ENCODE results near the gene GPSM3.

The GPSM3 gene

DNA sequence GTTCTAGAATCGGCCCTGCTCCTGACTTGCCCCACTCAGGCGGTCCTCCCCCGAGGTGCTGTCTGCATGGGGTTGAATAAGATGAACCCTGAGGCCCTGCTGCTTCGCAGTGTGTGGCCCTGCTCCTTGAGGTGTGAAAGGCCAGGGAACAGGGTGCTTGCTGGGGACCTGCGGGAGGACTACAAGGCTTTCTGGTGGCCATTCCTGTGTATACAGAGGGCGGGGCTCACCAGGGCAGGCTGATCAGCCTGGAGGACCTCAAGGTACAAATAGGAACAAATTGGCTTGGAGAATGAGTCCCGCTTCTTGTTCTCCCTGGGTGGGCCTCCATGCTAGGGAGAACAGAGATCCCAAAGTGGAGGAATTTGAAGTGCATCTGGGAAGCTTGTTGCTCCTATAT lies 25.7 kb upstream of the GPSM3 start:
- Histone ChIP-seq H2AFZ (ENCODE audit: low read depth, low read length, severe bottlenecking) (no peak overlapping the region), H3K4me3 (ENCODE audit: insufficient read depth, low read length, poor library complexity, severe bottlenecking) (no peak overlapping the region), H3K4me2 (ENCODE audit: low read depth, low read length, poor library complexity, severe bottlenecking) (no peak overlapping the region), H3K79me2 (ENCODE audit: insufficient read depth, low read length) (no peaks in the 10 kb centered on the region), H3K9me3 (ENCODE audit: insufficient read depth, low read length) (no peaks in the 10 kb centered on the region), H3K9ac (ENCODE audit: low read length) (no peak overlapping the region), H3K27ac (ENCODE audit: low read depth, low read length) (no peak overlapping the region), H3K36me3 (ENCODE audit: low read length) (no peaks in the 10 kb centered on the region), H3K27me3 (ENCODE audit: low read length) (no peaks in the 10 kb centered on the region), H4K20me1 (ENCODE audit: low read depth, low read length) (no peaks in the 10 kb centered on the region), H3F3A (ENCODE audit: insufficient read depth) (no peaks in the 10 kb centered on the region), H3K9me2 (replicated peaks; ENCODE audit: insufficient read depth, low read length) (no peaks in the 10 kb centered on the region)
- no peak for TF ChIP-seq EZH2phosphoT487 (conservative IDR thresholded peaks at IDR 0.05; ENCODE audit: low read length)
- TF ChIP-seq, protein P1, sequence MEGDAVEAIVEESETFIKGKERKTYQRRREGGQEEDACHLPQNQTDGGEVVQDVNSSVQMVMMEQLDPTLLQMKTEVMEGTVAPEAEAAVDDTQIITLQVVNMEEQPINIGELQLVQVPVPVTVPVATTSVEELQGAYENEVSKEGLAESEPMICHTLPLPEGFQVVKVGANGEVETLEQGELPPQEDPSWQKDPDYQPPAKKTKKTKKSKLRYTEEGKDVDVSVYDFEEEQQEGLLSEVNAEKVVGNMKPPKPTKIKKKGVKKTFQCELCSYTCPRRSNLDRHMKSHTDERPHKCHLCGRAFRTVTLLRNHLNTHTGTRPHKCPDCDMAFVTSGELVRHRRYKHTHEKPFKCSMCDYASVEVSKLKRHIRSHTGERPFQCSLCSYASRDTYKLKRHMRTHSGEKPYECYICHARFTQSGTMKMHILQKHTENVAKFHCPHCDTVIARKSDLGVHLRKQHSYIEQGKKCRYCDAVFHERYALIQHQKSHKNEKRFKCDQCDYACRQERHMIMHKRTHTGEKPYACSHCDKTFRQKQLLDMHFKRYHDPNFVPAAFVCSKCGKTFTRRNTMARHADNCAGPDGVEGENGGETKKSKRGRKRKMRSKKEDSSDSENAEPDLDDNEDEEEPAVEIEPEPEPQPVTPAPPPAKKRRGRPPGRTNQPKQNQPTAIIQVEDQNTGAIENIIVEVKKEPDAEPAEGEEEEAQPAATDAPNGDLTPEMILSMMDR (IDR thresholded peaks at IDR 0.05; ENCODE audit: insufficient read depth, low read length, poor library complexity, severe bottlenecking) = no peak

DNA sequence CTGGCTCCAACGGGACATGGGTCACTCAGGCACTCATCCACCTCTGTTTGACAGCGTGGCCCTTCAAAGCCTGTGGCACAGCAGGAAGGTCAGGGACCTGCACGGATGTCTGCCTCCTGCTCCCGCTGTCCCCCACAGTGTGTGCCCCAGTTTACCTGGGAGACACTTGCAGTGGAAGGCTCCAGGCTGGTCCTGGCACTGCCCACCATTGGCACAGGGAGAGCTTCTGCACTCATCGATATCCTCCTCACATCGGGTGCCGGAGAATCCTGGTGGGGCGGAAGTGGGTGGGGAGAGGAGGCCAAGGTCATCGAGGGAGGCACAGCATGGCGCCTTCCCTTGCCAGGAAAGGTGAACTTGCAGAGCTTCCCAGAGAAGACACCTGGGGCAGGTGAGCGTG lies 24.6 kb upstream of the GPSM3 start:
- no peaks in the 10 kb centered on the region for H3K79me2 ChIP-seq (ENCODE audit: insufficient read depth, low read length)
- no peaks in the 10 kb centered on the region for H3K36me3 ChIP-seq (ENCODE audit: low read length)
- no peak overlapping the region for H3K27ac ChIP-seq (ENCODE audit: low read depth, low read length)
- H3F3A ChIP-seq (ENCODE audit: insufficient read depth) = no peaks in the 10 kb centered on the region
- no peaks in the 10 kb centered on the region for H3K27me3 ChIP-seq (ENCODE audit: low read length)
- H3K9me2 ChIP-seq (replicated peaks; ENCODE audit: insufficient read depth, low read length) = no peaks in the 10 kb centered on the region
- H3K9ac ChIP-seq (ENCODE audit: low read length) = no peak overlapping the region
- no peak overlapping the region for H3K4me3 ChIP-seq (ENCODE audit: insufficient read depth, low read length, poor library complexity, severe bottlenecking)
- H2AFZ ChIP-seq (ENCODE audit: low read depth, low read length, severe bottlenecking) = no peak overlapping the region
- no peak for TF ChIP-seq EZH2phosphoT487 (conservative IDR thresholded peaks at IDR 0.05; ENCODE audit: low read length)
- TF ChIP-seq, protein P1 (IDR thresholded peaks at IDR 0.05; ENCODE audit: insufficient read depth, low read length, poor library complexity, severe bottlenecking) = no peak
- no peak overlapping the region for H3K4me2 ChIP-seq (ENCODE audit: low read depth, low read length, poor library complexity, severe bottlenecking)
- no peaks in the 10 kb centered on the region for H3K9me3 ChIP-seq (ENCODE audit: insufficient read depth, low read length)
- H4K20me1 ChIP-seq (ENCODE audit: low read depth, low read length) = no peaks in the 10 kb centered on the region

DNA sequence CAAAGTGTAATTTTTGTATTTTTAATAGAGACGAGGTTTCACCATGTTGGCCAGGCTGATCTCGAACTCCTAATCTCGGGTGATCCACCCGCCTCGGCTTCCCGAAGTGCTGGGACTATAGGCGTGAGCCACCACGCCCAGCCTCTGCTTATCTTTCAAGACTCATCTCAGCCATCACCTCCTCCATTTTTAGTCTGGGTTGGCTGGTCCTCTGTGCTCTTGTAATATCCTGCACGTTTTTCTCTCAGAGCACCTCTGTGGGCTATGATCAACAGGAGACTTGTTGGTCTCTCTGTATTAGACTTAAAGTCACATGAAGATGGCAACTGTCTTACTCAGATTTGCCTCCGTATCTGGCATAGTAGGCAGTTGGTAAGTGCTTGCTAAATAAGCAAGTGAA lies 23.8 kb upstream of the GPSM3 start:
- H3K4me3 ChIP-seq (ENCODE audit: insufficient read depth, low read length, poor library complexity, severe bottlenecking) = no peak overlapping the region
- no peaks in the 10 kb centered on the region for H4K20me1 ChIP-seq (ENCODE audit: low read depth, low read length)
- no peaks in the 10 kb centered on the region for H3K79me2 ChIP-seq (ENCODE audit: insufficient read depth, low read length)
- no peak overlapping the region for H3K27ac ChIP-seq (ENCODE audit: low read depth, low read length)
- no peaks in the 10 kb centered on the region for H3K9me3 ChIP-seq (ENCODE audit: insufficient read depth, low read length)
- TF ChIP-seq, protein P1 (IDR thresholded peaks at IDR 0.05; ENCODE audit: insufficient read depth, low read length, poor library complexity, severe bottlenecking) = no peak
- no peak for TF ChIP-seq EZH2phosphoT487 (conservative IDR thresholded peaks at IDR 0.05; ENCODE audit: low read length)
- no peaks in the 10 kb centered on the region for H3K36me3 ChIP-seq (ENCODE audit: low read length)
- no peak overlapping the region for H2AFZ ChIP-seq (ENCODE audit: low read depth, low read length, severe bottlenecking)
- H3K9me2 ChIP-seq (replicated peaks; ENCODE audit: insufficient read depth, low read length) = no peaks in the 10 kb centered on the region
- H3K27me3 ChIP-seq (ENCODE audit: low read length) = no peaks in the 10 kb centered on the region
- no peak overlapping the region for H3K4me2 ChIP-seq (ENCODE audit: low read depth, low read length, poor library complexity, severe bottlenecking)
- H3F3A ChIP-seq (ENCODE audit: insufficient read depth) = no peaks in the 10 kb centered on the region
- no peak overlapping the region for H3K9ac ChIP-seq (ENCODE audit: low read length)
